HG02678 (cell line): ENCODE results near the gene RNF224.
"Not testable (repeated sequence)": the region's sequence is repeated elsewhere in the genome, so short reads cannot be mapped to it uniquely, and the experiment has no call there.

ENCODE experiments used
- ATAC-seq: cut with Tn5 transposase; IDR thresholded peaks from one replicate; pipeline ENCODE4 v1.9.1; 2021; ENCODE audit warnings: mild to moderate bottlenecking, moderate library complexity; ENCODE audit not compliant: unreplicated experiment

Gene RNF224

GRCh38 chr9:137251490-137252268 lies 24.4 kb downstream of the RNF224 start:
- ATAC-seq = no peak

DNA sequence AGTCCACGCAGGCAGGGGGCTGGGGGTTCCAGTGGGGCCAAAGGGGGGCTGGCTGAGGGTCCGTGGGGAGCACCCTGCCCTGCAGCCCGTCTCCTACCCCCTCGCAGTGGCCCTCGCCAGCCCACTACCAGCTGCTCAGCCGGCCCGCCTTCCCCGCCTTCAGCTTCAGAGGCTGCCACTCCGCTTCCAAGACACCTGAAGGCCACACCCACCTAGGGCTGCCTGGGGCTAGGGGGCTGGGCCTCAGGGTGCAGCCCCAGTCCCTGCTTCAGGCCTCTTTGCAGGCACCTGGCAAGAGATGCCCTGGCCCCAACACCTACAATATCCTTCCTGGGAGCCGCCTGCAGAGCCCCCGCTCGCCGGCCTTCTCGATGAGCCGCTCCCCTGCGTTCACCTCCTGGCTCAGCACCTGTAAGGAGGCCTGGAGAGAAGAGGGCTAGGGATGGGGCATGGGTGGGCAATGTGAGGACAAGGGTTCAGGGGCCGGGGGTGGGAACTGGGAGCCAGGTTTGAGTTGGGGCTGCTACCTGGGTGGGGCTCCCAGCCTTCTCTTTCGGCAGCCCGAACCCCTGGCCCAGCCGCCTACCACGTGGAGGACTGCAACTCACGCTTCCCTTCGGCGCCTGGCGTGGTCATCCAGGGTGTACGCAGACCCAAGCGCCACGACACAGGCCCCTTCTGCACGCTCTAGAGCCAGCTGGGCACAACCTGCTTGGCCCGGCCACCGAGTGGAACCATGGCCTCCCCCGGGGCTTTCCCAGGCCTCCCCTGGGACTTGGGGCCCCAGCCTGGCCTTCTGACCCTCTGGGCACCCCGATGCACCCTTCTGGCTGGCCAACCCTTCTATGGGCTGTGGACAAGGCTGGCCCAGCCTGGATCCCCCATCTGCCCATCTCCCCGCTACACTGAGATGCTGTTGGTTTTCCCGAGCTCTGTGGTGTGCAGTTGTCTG lies 25.5 kb downstream of the RNF224 start:
- no peak for ATAC-seq

GRCh38 chr9:137253717-137254623 lies 26.7 kb downstream of the RNF224 start:
- ATAC-seq = no peak

DNA sequence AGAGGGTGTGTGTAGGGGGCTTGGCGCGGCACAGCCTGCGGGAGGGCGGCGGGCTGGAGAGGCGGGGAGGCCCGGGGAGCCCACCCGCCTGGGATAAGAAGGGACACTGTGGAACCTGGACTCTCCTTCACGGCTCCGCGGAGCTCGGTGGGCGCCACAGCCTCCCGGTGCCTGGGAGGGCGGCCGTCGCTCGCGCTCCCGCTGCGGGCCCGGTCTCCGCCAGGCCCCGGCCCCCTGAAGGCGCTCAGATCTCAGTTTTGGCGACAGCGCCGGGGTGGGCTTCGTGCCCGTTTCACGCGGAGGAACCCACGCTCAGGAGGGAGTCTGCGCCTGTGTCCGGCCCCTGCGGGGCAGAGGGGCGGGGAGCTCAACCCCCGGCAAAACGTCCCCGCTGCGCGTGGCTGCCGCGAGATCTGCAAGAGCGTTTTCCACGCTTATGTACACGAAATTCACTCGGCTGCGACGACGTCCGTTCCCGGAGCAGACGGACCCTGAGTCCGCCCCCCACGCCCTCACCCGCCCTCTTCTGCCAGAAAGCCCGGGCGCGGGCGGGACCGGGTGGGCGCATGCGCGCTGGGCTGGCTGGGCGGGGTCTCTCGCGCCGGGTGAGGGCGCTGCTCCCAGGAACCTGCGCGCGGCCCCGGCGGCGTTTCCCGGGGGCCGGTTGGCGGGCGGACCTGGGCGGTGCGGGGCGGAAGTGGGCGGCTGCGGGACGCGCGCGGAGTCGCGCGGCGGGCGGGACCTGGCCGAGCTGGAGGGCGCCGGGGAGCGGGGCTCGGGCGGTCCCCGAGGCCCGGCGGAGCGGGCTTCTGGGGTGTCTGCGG lies 27.5 kb downstream of the RNF224 start, which contains the start of gene NELFB:
Gene NELFB (plus strand): TSS at position 704 of the 824 bp plus-strand sequence.
- peak; percentile 84 for ATAC-seq

DNA sequence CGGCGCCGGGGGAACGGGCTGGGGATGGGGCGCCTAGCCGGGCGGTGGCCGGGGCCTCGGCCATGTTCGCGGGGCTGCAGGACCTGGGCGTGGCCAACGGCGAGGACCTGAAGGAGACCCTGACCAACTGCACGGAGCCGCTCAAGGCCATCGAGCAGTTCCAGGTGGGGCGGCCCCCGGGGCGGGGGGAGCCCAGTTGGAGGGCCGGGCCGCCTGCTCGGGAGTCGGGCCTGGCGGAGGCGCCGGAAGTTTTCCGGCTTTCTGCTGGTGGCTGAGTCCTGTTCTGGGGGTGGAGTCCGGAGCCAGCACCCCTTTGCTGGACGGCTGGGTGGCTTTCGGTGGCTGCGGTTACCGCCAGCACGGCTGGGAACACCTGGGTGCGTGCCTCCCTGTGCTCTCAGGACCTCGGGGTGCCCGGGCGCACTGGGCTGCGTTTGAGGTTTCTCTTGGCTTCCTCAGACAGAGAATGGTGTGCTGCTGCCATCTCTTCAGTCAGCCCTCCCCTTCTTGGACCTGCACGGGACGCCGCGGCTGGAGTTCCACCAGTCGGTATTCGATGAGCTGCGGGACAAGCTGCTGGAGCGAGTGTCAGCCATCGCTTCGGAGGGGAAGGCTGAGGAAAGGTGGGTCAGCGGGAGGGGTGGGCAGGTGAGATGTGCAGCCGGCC lies 28.3 kb downstream of the RNF224 start:
- ATAC-seq = no peak

DNA sequence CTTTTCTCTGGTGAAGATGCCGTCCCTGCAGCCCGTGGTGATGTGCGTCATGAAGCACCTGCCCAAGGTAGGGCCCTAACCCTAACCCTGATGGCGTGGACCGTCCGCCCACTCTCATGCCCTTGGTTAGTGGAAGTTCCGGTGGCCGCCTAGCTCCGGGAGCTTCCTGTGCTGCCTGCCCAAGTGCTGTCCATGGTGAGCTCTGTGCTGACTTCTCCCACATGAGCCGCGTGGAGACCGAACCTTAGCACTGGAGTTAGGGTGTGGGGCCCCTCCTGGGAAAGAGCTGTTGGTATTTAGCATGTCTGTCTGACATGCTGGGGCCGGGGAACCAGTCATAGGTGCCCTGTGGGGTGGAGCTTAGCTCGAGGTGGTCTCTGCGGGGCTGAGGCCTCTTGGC lies 29.1 kb downstream of the RNF224 start:
- ATAC-seq = no peak

GRCh38 chr9:137256856-137257255 lies 29.6 kb downstream of the RNF224 start:
- ATAC-seq = no peak

DNA sequence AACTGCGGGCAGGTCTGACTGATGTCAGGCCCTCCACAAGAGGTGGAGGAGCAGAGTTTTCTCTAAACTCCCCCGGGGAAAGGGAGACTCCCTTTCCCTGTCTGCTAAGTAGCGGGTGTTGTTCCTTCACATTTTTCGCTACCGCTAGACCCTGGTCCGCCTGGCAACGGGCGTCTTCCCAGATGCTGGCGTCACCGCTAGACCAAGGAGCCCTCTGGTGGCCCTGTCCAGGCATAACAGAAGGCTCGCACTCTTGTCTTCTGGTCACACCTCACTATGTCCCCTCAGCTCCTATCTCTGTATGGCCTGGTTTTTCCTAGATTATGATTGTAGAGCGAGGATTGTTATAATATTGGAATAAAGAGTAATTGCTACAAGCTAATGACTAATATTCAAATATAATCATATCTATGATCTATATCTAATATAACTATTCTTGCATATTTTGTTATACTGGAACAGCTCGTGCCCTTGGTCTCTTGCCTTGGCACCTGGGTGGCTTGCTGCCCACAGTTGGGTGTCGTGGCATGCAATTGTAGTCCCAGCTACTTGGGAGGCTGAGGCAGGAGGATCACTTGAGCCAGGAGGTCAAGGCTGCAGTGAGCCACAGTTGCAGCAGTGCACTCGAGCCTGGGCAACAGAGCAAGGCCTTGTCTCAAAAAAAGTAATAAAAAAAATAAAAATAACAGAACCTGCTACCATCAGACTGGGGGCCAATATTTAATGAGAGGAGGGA lies 35.0 kb downstream of the RNF224 start:
- ATAC-seq = not testable (repeated sequence)

DNA sequence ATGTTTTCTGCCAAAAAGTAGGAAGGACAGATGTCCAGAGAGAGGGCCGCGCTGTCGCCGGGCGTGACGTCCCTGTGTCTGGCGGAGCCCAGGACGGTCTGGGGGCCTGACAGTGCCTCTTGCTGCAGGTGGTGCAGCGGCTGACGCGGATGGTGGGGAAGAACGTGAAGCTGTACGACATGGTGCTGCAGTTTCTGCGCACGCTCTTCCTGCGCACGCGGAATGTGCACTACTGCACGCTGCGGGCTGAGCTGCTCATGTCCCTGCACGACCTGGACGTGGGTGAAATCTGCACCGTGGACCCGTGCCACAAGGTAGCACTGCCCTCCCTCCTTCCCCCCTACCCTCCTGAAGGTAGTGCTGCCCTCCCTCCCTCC lies 35.6 kb downstream of the RNF224 start:
- ATAC-seq = no peak

DNA sequence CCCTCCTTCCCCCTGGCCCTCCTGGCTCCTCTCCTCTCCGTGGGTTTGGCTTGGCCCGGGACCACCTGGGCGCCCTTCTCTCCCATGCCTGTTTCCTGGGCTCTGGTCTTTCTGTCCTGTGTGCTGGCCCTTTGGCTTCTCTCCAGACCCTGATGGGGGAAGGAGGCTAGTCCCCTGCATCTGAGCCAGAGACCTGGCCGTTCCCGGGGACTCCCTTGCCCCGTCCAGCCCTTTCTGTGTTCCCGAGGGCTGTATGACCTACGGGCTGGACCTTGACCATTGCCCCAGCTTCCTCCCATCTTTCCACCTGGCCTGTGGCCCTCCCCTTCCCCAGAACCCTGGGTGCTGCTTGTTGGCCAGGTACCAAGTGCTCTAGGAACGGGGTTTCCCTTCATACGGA lies 36.2 kb downstream of the RNF224 start:
- no peak for ATAC-seq

GRCh38 chr9:137264067-137264466 lies 36.8 kb downstream of the RNF224 start:
- no peak for ATAC-seq

- no peak for ATAC-seq
These were observed 38.3 kb downstream of the RNF224 start for GRCh38 chr9:137265496-137266161.

DNA sequence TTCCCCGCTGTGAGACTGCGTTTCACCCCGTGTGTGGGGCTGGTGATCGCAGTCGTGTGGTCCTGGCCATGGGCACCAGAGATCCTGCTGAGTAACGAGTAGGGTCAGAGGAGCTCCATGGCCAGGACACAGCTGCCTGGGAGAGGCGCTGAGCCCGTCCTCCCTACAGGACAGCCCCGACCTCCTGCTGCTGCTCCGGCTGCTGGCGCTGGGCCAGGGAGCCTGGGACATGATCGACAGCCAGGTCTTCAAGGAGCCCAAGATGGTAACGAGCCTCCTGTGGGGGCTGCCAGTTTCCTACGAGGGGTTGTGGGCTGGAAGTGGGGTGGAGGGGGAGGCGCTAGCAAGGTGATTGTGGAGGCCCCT lies 38.8 kb downstream of the RNF224 start:
- ATAC-seq = no peak

DNA sequence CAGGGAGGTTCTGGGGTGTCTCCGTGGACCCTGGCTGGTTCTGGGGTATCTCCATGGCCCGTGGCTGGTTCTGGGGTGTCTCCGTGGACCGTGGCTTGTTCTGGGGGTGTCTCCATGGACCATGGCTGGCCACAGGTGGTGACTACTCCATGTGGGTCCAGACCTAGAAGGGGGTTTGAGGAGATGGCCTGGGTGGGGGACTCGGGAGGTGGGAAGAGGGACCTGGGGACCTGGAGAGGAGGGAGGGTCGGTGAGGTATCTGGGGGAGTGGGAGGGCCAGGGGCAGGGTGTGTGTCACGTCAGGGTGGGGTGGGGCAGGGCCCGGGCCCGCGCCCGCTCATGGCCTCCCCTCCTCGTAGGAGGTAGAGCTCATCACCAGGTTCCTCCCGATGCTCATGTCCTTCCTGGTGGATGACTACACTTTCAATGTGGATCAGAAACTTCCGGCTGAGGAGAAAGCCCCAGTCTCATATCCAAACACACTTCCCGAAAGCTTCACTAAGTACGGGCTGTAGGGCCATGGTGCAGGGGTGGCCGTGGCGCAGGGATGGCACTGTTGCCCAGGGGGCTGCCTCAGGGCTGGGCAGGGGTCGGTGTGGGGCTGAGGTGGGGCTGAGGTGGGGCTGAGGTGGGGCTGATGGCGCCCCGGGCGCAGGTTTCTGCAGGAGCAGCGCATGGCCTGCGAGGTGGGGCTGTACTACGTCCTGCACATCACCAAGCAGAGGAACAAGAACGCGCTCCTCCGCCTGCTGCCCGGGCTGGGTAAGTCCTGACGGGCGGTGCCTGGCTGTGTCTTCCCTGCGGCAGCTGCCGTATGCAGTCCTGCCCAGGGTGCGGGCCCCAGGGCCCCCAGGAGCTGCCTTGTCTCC lies 39.5 kb downstream of the RNF224 start:
- ATAC-seq = no peak

DNA sequence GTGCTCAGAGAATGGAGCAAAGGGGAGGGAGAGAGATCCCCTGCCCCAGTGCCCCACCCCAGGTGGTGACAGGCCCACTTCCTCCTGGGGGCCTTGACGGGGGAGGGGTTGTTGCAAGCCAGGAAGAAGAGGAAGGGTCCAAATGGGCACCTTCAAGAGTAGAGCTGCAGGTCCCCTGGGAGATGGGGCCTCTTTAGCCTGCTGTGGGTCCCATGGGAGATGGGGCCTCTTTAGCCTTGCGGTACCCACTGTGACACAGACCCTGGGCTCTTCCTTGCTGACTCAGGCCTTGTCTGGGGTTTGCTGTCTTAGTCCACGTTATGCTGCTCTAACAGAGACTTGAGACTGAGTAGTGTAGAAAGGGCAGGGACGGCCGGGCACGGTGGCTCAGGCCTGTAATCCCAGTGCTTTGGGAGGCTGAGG lies 40.6 kb downstream of the RNF224 start:
- no peak for ATAC-seq

- ATAC-seq = no peak
These were observed 41.4 kb downstream of the RNF224 start for GRCh38 chr9:137268538-137269201.
